K562 (cell line): Measurements from ENCODE around the gene SCNN1B. TPM values are rescaled to one million over a fixed set of nuclear protein-coding genes. Genes with fewer than 3 reads are reported as not detected.
A peak's percentile ranks its signal among the peaks of the same experiment; 100 is the strongest.

Experiments
- CBFA2T3 ChIP-seq: fragments of 450-650 bp; IDR thresholded peaks from 2 replicates; pipeline ENCODE4 v1.6.1; 2017
- CBX3 ChIP-seq, 2 experiments: IDR thresholded peaks; 1 replicate in 1 of 2; 2 replicates in 1 of 2; pipeline ENCODE4 v1.6.1; 2012; ENCODE audit warnings: inconsistent platforms in 2 of 2, low read length in 2 of 2, borderline replicate concordance in 1 of 2, control low read depth in 1 of 2
- CTBP1 ChIP-seq: fragments of 450-650 bp; IDR thresholded peaks from 2 replicates; pipeline ENCODE4 v1.6.1; 2016; ENCODE audit warnings: borderline replicate concordance
- DDX20 ChIP-seq: fragments of 450-650 bp; IDR thresholded peaks from 2 replicates; pipeline ENCODE4 v1.6.1; 2016; ENCODE audit warnings: missing genetic modification characterization, low read depth, mild to moderate bottlenecking, missing compliant biosample characterization, moderate library complexity
- LEF1 ChIP-seq: fragments of 450-650 bp; IDR thresholded peaks from 2 replicates; pipeline ENCODE4 v1.6.1; 2016; ENCODE audit warnings: mild to moderate bottlenecking
- MTA2 ChIP-seq: fragments of 450-650 bp; IDR thresholded peaks from 2 replicates; pipeline ENCODE4 v1.6.1; 2016; ENCODE audit warnings: low read depth
- NBN ChIP-seq: fragments of 450-650 bp; IDR thresholded peaks from 2 replicates; pipeline ENCODE4 v1.6.1; 2016; ENCODE audit warnings: low read depth, mild to moderate bottlenecking
- PML ChIP-seq: IDR thresholded peaks from 2 replicates; pipeline ENCODE4 v1.6.1; 2012; ENCODE audit warnings: low read length, inconsistent platforms
- RBM25 ChIP-seq: fragments of 200-400 bp; formaldehyde crosslinking; IDR thresholded peaks from 2 replicates; pipeline ENCODE4 v1.6.1; 2018; ENCODE audit warnings: low read length, low read depth, moderate library complexity; ENCODE audit not compliant: severe bottlenecking
- TEAD4 ChIP-seq, 2 experiments: sonication (generic) in 1 of 2; formaldehyde crosslinking in 1 of 2; IDR thresholded peaks; 2 replicates each; pipeline versions ENCODE4 v1.6.1 to v1.8.0; 2012 to 2022; ENCODE audit warnings: borderline replicate concordance in 1 of 2, inconsistent platforms in 1 of 2, low read length in 1 of 2, mild to moderate bottlenecking in 1 of 2, missing genetic modification reagents in 1 of 2
- ZNF165 ChIP-seq: fragments of 250-450 bp; sonication (Bioruptor Pico); IDR thresholded peaks from 2 replicates; pipeline ENCODE4 v1.4.0; 2020; ENCODE audit warnings: borderline replicate concordance
- ZNF324 ChIP-seq: fragments of 250-450 bp; sonication (Bioruptor Pico); IDR thresholded peaks from 2 replicates; pipeline ENCODE4 v1.4.0; 2020; ENCODE audit warnings: mild to moderate bottlenecking
- ZNF551 ChIP-seq: fragments of 250-450 bp; sonication (Bioruptor Pico); IDR thresholded peaks from 2 replicates; pipeline ENCODE4 v1.5.0; 2021; ENCODE audit warnings: mild to moderate bottlenecking, moderate library complexity
- polyA plus RNA-seq, 8 experiments: library from polyadenylated mRNA; depleted of rRNA in 4 of 8; stranded (reverse) in 5 of 8; unstranded in 3 of 8; fragments of >200 nt; fragmentation: Nextera tagmentation in 2 of 8; fragmentation: Illumina TruSeq in 1 of 8; extraction: Ambion mirVana in 2 of 8; extraction: Trizol in 1 of 8; gene quantifications; 2 replicates each; pipeline versions ENCODE4 v1.2.1 to v1.2.3, GENCODE V29; 2011 to 2014; ENCODE audit warnings: inconsistent platforms in 1 of 8, missing spikeins in 1 of 8
- total RNA-seq, 7 experiments: library from RNA; depleted of rRNA in 6 of 7; stranded (reverse); fragments of >200 nt in 6 of 7; fragmentation: Illumina TruSeq in 2 of 7; extraction: Trizol in 2 of 7; gene quantifications; 2 replicates each; pipeline versions ENCODE4 v1.2.1 to v1.2.3, GENCODE V29; 2011 to 2021; ENCODE audit warnings: low replicate concordance in 1 of 7
- TF ChIP-seq, protein P1 (sequence below), 2 experiments: fragments of 450-650 bp; formaldehyde crosslinking in 1 of 2; IDR thresholded peaks; 2 replicates each; pipeline versions ENCODE4 v1.4.0 to v1.6.1; 2014 to 2020; ENCODE audit warnings: mild to moderate bottlenecking in 2 of 2, borderline replicate concordance in 1 of 2, low read depth in 1 of 2
- TF ChIP-seq, protein P2 (sequence below): sonication (generic); formaldehyde crosslinking; IDR thresholded peaks from 2 replicates; pipeline ENCODE4 v1.8.1; 2023; ENCODE audit warnings: mild to moderate bottlenecking, missing genetic modification reagents
- TF ChIP-seq, protein P3 (sequence below): sonication (generic); formaldehyde crosslinking; IDR thresholded peaks from 2 replicates; pipeline ENCODE4 v1.5.0; 2020; ENCODE audit warnings: missing genetic modification reagents
- TF ChIP-seq, protein P4 (sequence below), 2 experiments: IDR thresholded peaks; 2 replicates each; pipeline ENCODE4 v1.6.1; 2011; ENCODE audit warnings: borderline replicate concordance in 1 of 2, control low read depth in 1 of 2, low read depth in 1 of 2, low read length in 1 of 2, mild to moderate bottlenecking in 1 of 2, mixed read lengths in 1 of 2, moderate library complexity in 1 of 2; ENCODE audit not compliant: insufficient read depth in 1 of 2, insufficient read length in 1 of 2, poor library complexity in 1 of 2, severe bottlenecking in 1 of 2; ENCODE audit errors: extremely low read depth in 1 of 2

Gene SCNN1B
- total and polyA plus RNA-seq, 9 of the 15 experiments (the other 6 are each of a cell fraction or from before 2014, with no cell fraction given): not detected

DNA sequence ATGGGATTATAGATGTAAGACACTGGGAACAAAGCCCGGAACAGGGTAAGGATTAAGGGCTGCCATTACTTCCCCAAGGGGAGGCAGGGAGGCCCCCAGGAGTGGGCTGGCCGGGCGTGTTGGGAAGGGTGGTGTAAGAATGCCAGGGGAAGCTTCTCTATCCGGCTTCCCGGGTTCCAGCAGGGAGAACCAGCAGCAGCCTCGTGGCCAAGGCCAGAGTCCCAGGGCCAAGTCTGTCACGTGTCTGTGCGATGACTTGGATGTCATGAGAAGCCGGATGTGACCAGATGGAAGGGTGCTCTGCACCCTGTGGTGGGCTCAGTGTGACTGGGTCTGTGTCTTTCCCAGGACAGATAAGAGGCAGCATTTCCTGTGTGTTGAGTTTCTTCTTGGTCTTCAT is 52.1 kb downstream of the SCNN1B start (continued):
- TF ChIP-seq, protein P1, sequence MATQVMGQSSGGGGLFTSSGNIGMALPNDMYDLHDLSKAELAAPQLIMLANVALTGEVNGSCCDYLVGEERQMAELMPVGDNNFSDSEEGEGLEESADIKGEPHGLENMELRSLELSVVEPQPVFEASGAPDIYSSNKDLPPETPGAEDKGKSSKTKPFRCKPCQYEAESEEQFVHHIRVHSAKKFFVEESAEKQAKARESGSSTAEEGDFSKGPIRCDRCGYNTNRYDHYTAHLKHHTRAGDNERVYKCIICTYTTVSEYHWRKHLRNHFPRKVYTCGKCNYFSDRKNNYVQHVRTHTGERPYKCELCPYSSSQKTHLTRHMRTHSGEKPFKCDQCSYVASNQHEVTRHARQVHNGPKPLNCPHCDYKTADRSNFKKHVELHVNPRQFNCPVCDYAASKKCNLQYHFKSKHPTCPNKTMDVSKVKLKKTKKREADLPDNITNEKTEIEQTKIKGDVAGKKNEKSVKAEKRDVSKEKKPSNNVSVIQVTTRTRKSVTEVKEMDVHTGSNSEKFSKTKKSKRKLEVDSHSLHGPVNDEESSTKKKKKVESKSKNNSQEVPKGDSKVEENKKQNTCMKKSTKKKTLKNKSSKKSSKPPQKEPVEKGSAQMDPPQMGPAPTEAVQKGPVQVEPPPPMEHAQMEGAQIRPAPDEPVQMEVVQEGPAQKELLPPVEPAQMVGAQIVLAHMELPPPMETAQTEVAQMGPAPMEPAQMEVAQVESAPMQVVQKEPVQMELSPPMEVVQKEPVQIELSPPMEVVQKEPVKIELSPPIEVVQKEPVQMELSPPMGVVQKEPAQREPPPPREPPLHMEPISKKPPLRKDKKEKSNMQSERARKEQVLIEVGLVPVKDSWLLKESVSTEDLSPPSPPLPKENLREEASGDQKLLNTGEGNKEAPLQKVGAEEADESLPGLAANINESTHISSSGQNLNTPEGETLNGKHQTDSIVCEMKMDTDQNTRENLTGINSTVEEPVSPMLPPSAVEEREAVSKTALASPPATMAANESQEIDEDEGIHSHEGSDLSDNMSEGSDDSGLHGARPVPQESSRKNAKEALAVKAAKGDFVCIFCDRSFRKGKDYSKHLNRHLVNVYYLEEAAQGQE (IDR thresholded peaks at IDR 0.05; ENCODE audit: borderline replicate concordance): 0 out of 2 replicates have a peak, but pooled peaks have one; percentile 17
- TF ChIP-seq, protein P1 (CRISPR knock-in tag; IDR thresholded peaks at IDR 0.05; ENCODE audit: low read depth): no peak
- TF ChIP-seq LEF1: no peak
- TF ChIP-seq DDX20 (tag): no peak
- TF ChIP-seq, protein P2, sequence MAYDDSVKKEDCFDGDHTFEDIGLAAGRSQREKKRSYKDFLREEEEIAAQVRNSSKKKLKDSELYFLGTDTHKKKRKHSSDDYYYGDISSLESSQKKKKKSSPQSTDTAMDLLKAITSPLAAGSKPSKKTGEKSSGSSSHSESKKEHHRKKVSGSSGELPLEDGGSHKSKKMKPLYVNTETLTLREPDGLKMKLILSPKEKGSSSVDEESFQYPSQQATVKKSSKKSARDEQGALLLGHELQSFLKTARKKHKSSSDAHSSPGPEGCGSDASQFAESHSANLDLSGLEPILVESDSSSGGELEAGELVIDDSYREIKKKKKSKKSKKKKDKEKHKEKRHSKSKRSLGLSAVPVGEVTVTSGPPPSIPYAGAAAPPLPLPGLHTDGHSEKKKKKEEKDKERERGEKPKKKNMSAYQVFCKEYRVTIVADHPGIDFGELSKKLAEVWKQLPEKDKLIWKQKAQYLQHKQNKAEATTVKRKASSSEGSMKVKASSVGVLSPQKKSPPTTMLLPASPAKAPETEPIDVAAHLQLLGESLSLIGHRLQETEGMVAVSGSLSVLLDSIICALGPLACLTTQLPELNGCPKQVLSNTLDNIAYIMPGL (CRISPR knock-in tag): no peak
- no peak for TF ChIP-seq MTA2
- no peak for TF ChIP-seq ZNF551
- TF ChIP-seq TEAD4 (IDR thresholded peaks at IDR 0.05; ENCODE audit: low read length): no peak
- TF ChIP-seq TEAD4 (CRISPR knock-in tag; IDR thresholded peaks at IDR 0.05; ENCODE audit: borderline replicate concordance): no peak
- TF ChIP-seq ZNF165 (CRISPR knock-in tag): no peak
- TF ChIP-seq CTBP1: no peak
- TF ChIP-seq, protein P3, sequence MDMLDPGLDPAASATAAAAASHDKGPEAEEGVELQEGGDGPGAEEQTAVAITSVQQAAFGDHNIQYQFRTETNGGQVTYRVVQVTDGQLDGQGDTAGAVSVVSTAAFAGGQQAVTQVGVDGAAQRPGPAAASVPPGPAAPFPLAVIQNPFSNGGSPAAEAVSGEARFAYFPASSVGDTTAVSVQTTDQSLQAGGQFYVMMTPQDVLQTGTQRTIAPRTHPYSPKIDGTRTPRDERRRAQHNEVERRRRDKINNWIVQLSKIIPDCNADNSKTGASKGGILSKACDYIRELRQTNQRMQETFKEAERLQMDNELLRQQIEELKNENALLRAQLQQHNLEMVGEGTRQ: peak; percentile 61
- no peak for TF ChIP-seq RBM25
- TF ChIP-seq, protein P4, sequence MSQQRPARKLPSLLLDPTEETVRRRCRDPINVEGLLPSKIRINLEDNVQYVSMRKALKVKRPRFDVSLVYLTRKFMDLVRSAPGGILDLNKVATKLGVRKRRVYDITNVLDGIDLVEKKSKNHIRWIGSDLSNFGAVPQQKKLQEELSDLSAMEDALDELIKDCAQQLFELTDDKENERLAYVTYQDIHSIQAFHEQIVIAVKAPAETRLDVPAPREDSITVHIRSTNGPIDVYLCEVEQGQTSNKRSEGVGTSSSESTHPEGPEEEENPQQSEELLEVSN (IDR thresholded peaks at IDR 0.05; ENCODE audit: borderline replicate concordance in 1 of 2, extremely low read depth in 1 of 2, insufficient read depth in 1 of 2, insufficient read length in 1 of 2, low read depth in 1 of 2, low read length in 1 of 2, poor library complexity in 1 of 2, severe bottlenecking in 1 of 2): peak; percentile 27 to 79
- peak; percentile 39; the same call in 1 of the 2 replicates for TF ChIP-seq CBFA2T3
- TF ChIP-seq PML: no peak
- TF ChIP-seq ZNF324 (CRISPR knock-in tag): no peak
- no peak for TF ChIP-seq NBN
- 0 out of 3 replicates have a peak, but pooled peaks of 1 of the 2 experiments have one; percentile 17 for TF ChIP-seq CBX3 (IDR thresholded peaks at IDR 0.05; ENCODE audit: borderline replicate concordance in 1 of 2, low read length in 2 of 2)
